Subcutaneous adipose tissue (tissue), 4 donors: ENCODE results near the gene YDJC. TPM values are rescaled to one million over a fixed set of nuclear protein-coding genes. Genes with fewer than 3 reads are reported as not detected.

Experiments used
- total RNA-seq, 4 donors: library from RNA; depleted of rRNA; stranded (reverse); fragments of >200 nt; gene quantifications; one replicate each; pipeline ENCODE4 v1.1.0, GENCODE V29; 2016
- TF ChIP-seq, protein P1 (sequence below): fragments of 450-650 bp; IDR thresholded peaks from one replicate; pipeline ENCODE4 v1.5.1; 2016; ENCODE audit warnings: low read depth, mild to moderate bottlenecking, control low read depth, antibody characterized with exemption, moderate library complexity

YDJC gene
- total RNA-seq, 4 donors from 2014 or later = 4.7 to 15.3 (median 12.9) TPM

DNA sequence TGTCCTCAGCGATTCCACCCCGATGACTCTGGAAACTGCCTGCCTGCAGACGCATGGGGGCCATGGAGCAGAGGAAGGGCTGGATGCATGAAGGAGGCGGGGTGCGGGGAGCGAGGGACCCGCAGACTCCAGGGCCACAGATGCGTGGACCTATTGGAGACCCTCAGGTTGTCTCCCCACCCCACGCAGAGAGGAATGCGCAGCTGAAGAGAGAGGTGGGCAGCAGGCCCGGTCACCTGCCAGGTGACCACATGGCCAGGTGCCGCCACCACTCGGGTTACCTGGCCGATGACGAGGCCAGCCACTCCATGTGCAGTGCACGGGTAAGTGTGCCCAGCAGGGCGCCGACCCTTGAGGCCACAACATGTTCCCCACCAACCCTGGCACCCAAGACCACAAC, 3.1 kb upstream of the YDJC start:
- TF ChIP-seq, protein P1, sequence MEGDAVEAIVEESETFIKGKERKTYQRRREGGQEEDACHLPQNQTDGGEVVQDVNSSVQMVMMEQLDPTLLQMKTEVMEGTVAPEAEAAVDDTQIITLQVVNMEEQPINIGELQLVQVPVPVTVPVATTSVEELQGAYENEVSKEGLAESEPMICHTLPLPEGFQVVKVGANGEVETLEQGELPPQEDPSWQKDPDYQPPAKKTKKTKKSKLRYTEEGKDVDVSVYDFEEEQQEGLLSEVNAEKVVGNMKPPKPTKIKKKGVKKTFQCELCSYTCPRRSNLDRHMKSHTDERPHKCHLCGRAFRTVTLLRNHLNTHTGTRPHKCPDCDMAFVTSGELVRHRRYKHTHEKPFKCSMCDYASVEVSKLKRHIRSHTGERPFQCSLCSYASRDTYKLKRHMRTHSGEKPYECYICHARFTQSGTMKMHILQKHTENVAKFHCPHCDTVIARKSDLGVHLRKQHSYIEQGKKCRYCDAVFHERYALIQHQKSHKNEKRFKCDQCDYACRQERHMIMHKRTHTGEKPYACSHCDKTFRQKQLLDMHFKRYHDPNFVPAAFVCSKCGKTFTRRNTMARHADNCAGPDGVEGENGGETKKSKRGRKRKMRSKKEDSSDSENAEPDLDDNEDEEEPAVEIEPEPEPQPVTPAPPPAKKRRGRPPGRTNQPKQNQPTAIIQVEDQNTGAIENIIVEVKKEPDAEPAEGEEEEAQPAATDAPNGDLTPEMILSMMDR = no peak

DNA sequence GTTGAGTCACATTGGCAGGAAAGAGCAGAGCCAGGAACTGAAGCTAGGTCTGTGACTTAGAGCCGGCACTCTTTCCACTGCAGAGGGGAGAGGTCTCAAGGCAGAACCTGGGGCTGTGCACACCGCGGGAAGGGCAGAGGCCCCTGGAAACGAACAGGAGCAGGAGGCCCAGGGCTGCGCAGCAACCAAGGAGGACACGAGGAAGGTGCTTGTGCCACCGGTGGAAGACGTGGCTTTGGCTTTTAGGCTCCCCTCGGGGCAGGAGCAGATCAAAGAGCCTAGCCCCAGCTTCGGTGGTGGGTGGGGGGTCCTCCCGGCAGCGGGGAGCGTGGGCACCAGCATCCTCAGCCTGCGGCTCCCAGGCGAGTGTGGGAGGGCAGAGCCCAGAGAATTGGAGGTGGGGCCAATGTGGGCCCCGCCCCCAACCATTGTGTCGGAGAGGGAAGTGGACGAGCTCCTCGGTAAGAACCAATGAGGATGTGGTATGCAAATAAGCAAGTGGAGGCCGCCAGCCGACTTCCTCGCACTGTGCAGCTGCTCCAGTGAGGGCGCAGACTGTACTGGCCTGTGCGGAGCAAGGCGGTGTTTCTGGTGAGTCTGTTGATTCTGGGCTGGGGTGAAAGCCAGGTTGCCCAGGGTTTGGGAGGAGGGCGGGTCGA, 2.5 kb upstream of the YDJC start, which contains the start of gene CCDC116:
CCDC116 (plus strand) TSS at position 524 of the 659 bp plus-strand sequence. CDS start 422 bp downstream, outside the sequence.
- TF ChIP-seq, protein P1 = no peak

DNA sequence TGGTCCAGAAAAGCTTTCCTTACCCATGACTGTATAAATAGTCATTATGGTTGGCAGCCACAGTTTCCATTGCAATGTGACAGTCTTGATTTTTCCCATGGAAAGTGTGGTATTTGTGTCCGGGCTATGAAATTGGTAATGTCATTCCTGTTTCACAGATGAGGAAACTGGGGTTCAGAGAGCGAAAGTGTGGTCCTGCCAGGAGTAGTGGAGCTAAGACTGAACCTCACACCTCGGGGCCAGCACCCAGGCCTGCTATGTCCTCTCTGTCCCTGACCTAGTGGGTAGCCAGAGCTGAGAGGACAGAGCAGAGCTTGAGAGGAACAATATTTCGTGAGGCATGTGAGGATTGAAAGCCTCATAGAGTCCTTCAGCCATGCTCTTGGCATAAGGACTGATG, 1.2 kb upstream of the YDJC start:
- TF ChIP-seq, protein P1 = no peak

DNA sequence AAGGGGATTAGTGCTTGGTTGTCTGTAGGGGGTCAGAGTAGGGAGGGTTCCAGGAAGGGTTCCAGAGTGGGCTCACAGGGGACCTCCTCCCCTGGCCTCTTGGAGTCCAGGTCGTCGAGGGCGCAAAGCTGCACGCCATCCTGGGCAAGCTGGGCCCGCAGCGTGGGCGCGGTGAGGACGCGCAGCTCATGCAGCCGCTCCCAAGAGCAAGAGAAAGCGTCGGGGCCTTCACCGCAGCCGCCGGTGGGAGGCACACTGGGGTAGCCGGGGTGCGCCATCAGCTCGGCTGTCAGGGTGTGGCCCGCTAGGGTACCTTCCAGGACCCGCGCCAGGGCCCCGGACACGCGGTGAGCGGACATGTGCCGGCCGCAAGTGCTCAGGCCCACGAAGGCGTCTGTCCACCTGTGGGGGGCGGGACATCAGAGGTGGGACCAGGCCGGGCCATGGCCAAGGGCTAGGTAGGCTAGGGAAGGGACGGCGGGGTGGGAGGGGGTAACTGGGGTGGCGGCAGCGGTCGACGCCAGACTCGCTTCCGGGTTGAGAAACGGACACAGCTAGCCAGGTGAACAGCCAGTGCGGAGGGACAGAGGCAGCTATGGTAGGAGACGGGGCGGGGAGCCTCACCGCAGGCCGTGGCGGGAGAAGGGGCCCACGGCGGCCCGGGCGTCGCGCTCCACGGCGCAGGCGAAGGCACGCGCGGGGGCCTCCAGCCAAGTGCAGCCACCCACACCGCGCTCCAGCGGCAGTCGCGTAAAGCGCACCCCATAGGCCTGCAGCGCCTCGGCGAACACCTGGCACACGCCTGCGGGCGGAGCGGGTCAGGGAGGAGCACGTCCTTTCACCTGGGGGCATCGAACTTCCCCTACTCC, 1.2 kb downstream of the YDJC start:
- TF ChIP-seq, protein P1 = no peak

DNA sequence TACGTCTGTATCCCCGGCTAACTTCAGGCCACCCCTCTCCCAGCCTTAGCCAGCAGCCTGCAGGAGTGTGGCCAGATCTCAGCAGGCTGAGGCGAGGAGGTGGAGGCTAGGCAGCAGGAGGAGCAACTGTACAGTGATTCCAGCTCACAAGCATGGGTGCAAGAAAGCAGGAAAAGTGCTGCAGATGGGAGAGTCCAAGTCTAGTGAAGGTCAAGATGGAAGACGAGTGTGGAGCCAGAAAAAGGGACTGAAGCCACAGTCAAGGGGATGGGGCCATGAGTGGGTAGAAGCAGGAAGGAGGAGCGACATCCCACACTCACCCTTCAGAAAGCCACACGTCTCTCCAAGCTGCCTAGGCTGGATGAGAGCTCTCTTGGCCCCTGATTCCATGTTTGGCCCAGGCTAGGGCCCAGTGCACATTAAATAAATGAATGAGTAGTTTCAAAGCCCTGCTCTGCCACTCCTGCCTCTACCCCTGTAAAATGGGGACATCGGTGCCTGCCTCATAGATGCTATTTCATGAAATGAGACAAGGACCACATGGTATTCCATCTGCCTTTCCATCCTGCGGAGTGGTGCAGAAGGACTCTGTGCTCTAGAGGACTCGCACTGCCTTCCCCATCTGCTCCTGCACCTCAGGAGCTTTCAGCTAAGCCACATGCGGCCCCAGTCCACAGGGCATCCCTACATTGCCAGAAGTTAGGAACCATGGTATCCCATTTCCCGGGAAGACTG, 2.9 kb downstream of the YDJC start:
- TF ChIP-seq, protein P1 = no peak

DNA sequence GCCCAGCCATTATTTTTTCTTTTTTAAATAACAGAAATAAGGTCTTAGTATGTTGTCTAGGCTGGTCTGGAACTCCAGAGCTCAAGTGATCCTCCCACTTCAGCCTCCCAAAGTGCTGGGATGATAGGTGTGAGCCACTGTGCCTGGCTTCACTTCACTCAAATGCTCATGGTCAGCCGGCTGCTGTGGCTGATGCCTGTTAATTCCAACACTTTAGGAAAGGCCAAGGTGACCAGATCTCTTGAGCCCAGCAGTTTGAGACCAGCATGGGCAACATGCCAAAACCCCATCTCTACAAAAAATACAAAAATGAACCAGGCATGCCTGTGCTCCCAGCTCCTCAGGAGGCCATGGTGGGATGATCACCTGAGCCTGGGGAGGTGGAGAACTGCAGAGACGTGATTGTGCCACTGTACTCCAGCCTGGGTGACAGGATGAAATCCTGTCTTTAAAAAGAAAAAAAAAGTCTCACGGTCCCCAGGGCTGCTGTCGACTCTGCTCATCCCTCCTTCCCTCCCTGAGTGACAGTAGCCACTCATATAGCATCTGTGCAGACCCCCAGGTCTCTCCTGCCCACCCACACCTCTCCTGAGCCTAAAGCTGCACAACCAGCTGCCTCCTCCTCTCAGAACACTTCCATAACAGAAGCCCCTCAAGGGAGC, 3.6 kb downstream of the YDJC start:
- TF ChIP-seq, protein P1 = no peak
